ENCODE data around the gene OSMR. TPM values are rescaled to one million over a fixed set of nuclear protein-coding genes. Genes with fewer than 3 reads are reported as not detected.

Gene OSMR
- total RNA-seq (2021) = 1.5 and 1.6 TPM in 2 replicates
- long read RNA-seq, partial matches to known transcripts = 2 of 5 reads
- long read RNA-seq, other reads (novel, unspliced or antisense) = 0 of 5 reads

- Mint-ChIP-seq H3K27ac (peak within 1 kb of the TSS in 1 of 3 experiments; percentile 87; a peak in 2 of 7 replicates), H3K4me3 (peak within 1 kb of the TSS; percentile 79 to 89), H3K27me3 (ENCODE audit: low read depth) (peaks cover 43% of the 10 kb centered on the region), H3K36me3 (ENCODE audit: insufficient read depth in 1 of 3, low read depth in 3 of 3) (no peaks in the 10 kb centered on the region), H3K4me1 (peaks cover 6 to 13% of the 10 kb centered on the region in 2 experiments; a peak in 3 of 4 replicates), H3K9me3 (peaks cover 0 to 5% of the 10 kb centered on the region in 2 experiments; a peak in 1 of 5 replicates)
- TF ChIP-seq CTCF (conservative IDR thresholded peaks at IDR 0.05) = no peak
- no peak within 1 kb of the TSS for H2AK5ac ChIP-seq (ENCODE audit: insufficient read length, low read length)
- H3T11ph ChIP-seq (ENCODE audit: low read length) = no peak within 1 kb of the TSS
- peak within 1 kb of the TSS; percentile 77 for H3K4me2 ChIP-seq (ENCODE audit: insufficient read depth, insufficient read length, low read length)
- WGBS (ENCODE audit: extremely low coverage, insufficient read length, low lambda C conversion rate) = no CpG with 5 or more reads among the region's 89 CpGs
- no peaks in the 10 kb centered on the region for H4K20me1 ChIP-seq (ENCODE audit: control insufficient read depth, insufficient read depth, insufficient read length)
- H3K27ac ChIP-seq (ENCODE audit: insufficient read length, low read depth, low read length) = no peak within 1 kb of the TSS
- H3K9me3 ChIP-seq (ENCODE audit: control insufficient read depth, low read depth, low read length) = no peaks in the 10 kb centered on the region
- H3K18ac ChIP-seq (ENCODE audit: insufficient read length, low read depth, low read length) = peak within 1 kb of the TSS; percentile 49
- H4K91ac ChIP-seq (ENCODE audit: insufficient read length, low read depth, low read length) = no peak within 1 kb of the TSS
- no peaks in the 10 kb centered on the region for H3K4me1 ChIP-seq (ENCODE audit: insufficient read depth, low read length)
- H2BK120ac ChIP-seq (ENCODE audit: low read depth, low read length, poor library complexity, severe bottlenecking) = no peak within 1 kb of the TSS
- H3K9ac ChIP-seq (ENCODE audit: extremely low read depth, insufficient read length, low read length) = no peak within 1 kb of the TSS
- H4K5ac ChIP-seq (ENCODE audit: insufficient read length, low read depth, low read length) = no peak within 1 kb of the TSS
- no peak within 1 kb of the TSS for H2BK20ac ChIP-seq (ENCODE audit: low read depth, low read length, poor library complexity, severe bottlenecking)
- no peak within 1 kb of the TSS for H3K56ac ChIP-seq (ENCODE audit: insufficient read length, low read depth, low read length)
- H3K14ac ChIP-seq (ENCODE audit: insufficient read depth, low read length) = peak within 1 kb of the TSS; percentile 78; the same call in 1 of the 2 replicates
- H2BK12ac ChIP-seq (ENCODE audit: insufficient read length, low read depth, low read length) = no peak within 1 kb of the TSS
- peaks cover 15% of the 10 kb centered on the region for H3K23me2 ChIP-seq (ENCODE audit: insufficient read length, low read depth, low read length, poor library complexity, severe bottlenecking)
- H3K79me2 ChIP-seq (ENCODE audit: insufficient read depth, low read length) = no peaks in the 10 kb centered on the region
- peaks cover 4% of the 10 kb centered on the region; the same call in 1 of the 2 replicates for H3K27me3 ChIP-seq (ENCODE audit: insufficient read depth, low read length)
- peak; percentile 65 for DNase-seq
- peak within 1 kb of the TSS; percentile 94 for H2AFZ ChIP-seq (ENCODE audit: low read length)
- no peaks in the 10 kb centered on the region for H3K79me1 ChIP-seq (ENCODE audit: insufficient read depth, low read depth, low read length, poor library complexity, severe bottlenecking)
- H2BK5ac ChIP-seq (ENCODE audit: insufficient read length, low read length) = no peak within 1 kb of the TSS
- H3K4ac ChIP-seq (ENCODE audit: low read depth, low read length) = no peak within 1 kb of the TSS
- no peak within 1 kb of the TSS for H2BK15ac ChIP-seq (ENCODE audit: low read depth, low read length)
- no peak within 1 kb of the TSS for H4K8ac ChIP-seq (replicated peaks; ENCODE audit: insufficient read length, low read depth, low read length)
- H3K23ac ChIP-seq (ENCODE audit: insufficient read length, low read depth, low read length) = no peak within 1 kb of the TSS
These were observed at the start of gene OSMR for GRCh38 chr5:38845526-38846378. OSMR (plus strand) TSS chr5:38846012; CDS start chr5:38869045, 23,033 bp downstream.

Data from H9 (cell line).